A549 treated with Hydrocortisone at 1 μM for 4 hours (cell line): ENCODE data around the gene HEXD. TPM values are rescaled to one million over a fixed set of nuclear protein-coding genes. Genes with fewer than 3 reads are reported as not detected.

Experiments used
- total RNA-seq: library from RNA; stranded (reverse); fragments of 200-300 nt; extraction: Qiagen RNA extraction; gene quantifications from 5 replicates; pipeline ENCODE4 v1.2.3, GENCODE V29; 2022

The HEXD gene
- total RNA-seq = 11.6 to 14.6 TPM (median 13.0 TPM) in 5 replicates

GRCh38 chr17:82418001-82418986 is at the start of gene HEXD, which contains the start of gene OGFOD3:
Gene HEXD, plus strand, starts transcription at chr17:82418347. Its CDS starts 1,453 bp downstream, at chr17:82419800.
Gene OGFOD3, minus strand, starts transcription at chr17:82418586. Its CDS starts 101 bp downstream, at chr17:82418485.

DNA sequence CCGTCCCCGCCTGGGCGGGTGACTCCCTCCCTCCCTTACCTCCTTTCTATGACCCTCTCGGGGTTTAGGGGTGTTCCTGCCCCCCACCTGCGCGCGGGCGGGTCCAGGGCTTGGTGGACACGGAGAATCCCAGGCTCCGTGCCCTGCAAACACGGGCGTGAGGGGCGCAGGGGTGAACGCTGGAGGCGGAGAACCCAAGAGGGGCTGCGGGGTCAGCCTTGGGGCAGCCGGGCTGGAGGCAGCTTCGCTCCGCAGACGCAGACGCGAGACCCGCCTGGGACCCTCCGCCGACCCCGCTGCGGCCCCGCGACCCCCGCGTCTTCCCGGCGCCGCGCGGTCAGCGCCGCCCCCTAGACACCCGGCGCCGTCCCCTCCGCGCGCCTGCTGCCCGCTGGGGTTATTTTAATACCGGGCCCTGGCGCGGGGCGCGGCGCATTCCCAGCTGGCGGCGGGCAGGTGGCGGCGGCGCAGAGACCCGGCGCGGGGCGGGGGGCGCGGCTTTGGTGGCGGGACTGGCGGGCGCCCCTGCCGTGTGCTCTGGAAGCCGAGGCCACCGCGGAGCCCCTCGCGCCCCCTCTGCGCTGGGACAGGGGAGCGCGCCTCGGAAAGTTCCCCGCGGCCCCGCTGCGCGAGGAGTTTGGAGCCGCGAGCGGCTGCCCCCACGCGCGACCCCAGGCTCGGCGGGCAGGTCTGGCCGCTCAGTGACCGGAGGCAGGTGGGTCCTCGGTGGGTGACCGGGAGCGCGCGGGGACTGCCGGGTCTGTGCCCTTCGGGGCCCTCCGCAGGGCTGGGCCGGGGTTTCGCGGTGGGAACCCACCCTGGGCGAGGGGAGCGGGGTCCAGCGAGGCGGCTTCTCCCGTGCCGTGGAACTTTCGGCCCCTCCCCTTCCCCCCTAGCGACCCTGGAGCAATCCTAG is 46.6 kb upstream of the HEXD start, which contains the start of gene UTS2R:
UTS2R (plus strand) TSS at position 433 of the 916 bp plus-strand sequence. CDS start 2,560 bp downstream, outside the sequence.

GRCh38 chr17:82450357-82451106 is 32.4 kb downstream of the HEXD start, which contains the start of gene CYBC1:
Gene CYBC1, minus strand, starts transcription at chr17:82450752. Its CDS starts 1,498 bp downstream, at chr17:82449254.

DNA sequence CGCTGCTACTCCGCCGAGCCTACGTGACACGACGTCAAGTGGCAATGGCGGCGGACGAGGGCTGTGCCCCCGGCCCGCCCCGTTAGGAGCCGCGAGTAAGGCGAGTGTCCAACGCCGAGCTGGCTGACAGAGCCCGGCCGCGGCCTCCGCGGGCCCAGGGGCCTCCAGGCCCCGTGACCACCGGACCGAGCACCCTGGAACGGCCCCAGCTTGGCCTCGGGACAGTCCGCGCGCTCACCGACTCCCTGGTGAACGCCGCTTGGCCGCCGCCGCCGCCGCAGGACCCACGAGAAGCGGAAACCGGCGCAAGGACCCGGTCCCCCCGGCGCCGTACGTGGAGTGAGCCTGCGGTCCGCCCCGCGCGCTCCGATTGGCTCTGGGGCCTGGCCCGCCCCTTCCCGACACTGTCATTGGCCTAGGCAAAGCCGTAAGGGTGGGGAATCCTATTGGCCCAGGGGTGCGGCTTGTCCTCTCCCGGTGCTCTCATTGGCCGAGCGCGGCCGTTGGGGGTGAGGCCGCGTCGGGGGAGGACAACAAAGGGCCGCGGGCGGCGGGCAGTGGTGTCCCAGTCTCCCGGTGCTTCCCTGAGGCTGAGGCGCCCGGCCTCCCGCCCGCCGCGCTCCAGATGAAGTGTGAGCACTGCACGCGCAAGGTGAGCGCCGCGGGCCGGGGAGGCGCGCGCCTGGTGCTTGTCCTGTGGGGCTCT is 40.2 kb downstream of the HEXD start, which contains the start of gene NARF:
NARF (plus strand) TSS at position 563 of the 706 bp plus-strand sequence; CDS start at position 626, 63 bp downstream.

Other genes with a start within 250 kb of the HEXD start
- 19.5 to 28.4 TPM (median 27.6 TPM) in 5 replicates for gene CCDC57, start 205.5 kb upstream of the HEXD start, total RNA-seq
- 131 to 168 TPM (median 149 TPM) in 5 replicates for gene SLC16A3, start 189.3 kb upstream of the HEXD start, total RNA-seq
- 225 to 238 TPM (median 229 TPM) in 5 replicates for gene CSNK1D, start 144.6 kb upstream of the HEXD start, total RNA-seq
- 0.17 to 0.28 TPM (median 0.19 TPM) in 4 of 5 replicates, not detected in the other for gene CD7, start 100.7 kb upstream of the HEXD start, total RNA-seq
- gene SECTM1, start 84.6 kb upstream of the HEXD start, total RNA-seq = 1.4 to 3.6 TPM (median 2.1 TPM) in 5 replicates
- gene TEX19, start 59.1 kb upstream of the HEXD start, total RNA-seq = 0.26 to 0.63 TPM (median 0.46 TPM) in 5 replicates
- 0.08 TPM in 1 of 5 replicates, not detected in the others for gene UTS2R, start 46.6 kb upstream of the HEXD start, total RNA-seq
- gene OGFOD3, start 239 bp downstream of the HEXD start, total RNA-seq = 20.3 to 25.1 TPM (median 22.9 TPM) in 5 replicates
- 52.7 to 57.5 TPM (median 53.5 TPM) in 5 replicates for gene CYBC1, start 32.4 kb downstream of the HEXD start, total RNA-seq
- gene NARF, start 40.4 kb downstream of the HEXD start, total RNA-seq = 45.0 to 58.4 TPM (median 55.4 TPM) in 5 replicates
- 46.9 to 55.6 TPM (median 53.2 TPM) in 5 replicates for gene FOXK2, start 101.4 kb downstream of the HEXD start, total RNA-seq
- gene WDR45B, start 230.1 kb downstream of the HEXD start, total RNA-seq = 88.5 to 98.2 TPM (median 90.9 TPM) in 5 replicates